ENCODE results near the gene ITGAL. TPM values are rescaled to one million over a fixed set of nuclear protein-coding genes. Genes with fewer than 3 reads are reported as not detected.
A peak's percentile ranks its signal among the peaks of the same experiment; 100 is the strongest.

Gene ITGAL
- total RNA-seq, 1 experiment from 2014 or later = not detected

- TSS peak; percentile 60 for BruUV-seq (replicated peaks)
- peak overlapping the region; percentile 75 for H3K27ac Mint-ChIP-seq (ENCODE audit: unreplicated experiment)
- H3K36me3 Mint-ChIP-seq (ENCODE audit: insufficient read depth, unreplicated experiment) = peaks cover 43% of the 10 kb centered on the region
- H3K27me3 Mint-ChIP-seq (ENCODE audit: unreplicated experiment) = no peaks in the 10 kb centered on the region
- intact Hi-C loops (cut with micrococcal nuclease; ENCODE audit: unreplicated experiment) = loop anchor here (5.0 kb wide), 1 partner anchor 78 kb away; the partner anchor contains the start of gene SEPHS2
- no peak for DNase-seq
- H3K4me1 Mint-ChIP-seq (ENCODE audit: low read depth, unreplicated experiment) = peaks cover 30% of the 10 kb centered on the region
- no peak for TF ChIP-seq CTCF (IDR thresholded peaks at IDR 0.05; ENCODE audit: unreplicated experiment)
- H3K4me3 Mint-ChIP-seq (ENCODE audit: low read depth, unreplicated experiment) = peak overlapping the region; percentile 83
- no peaks in the 10 kb centered on the region for H3K9me3 Mint-ChIP-seq (ENCODE audit: low read depth, unreplicated experiment)
- CTCF ChIA-PET = interaction anchor here (0.6 to 1.2 kb wide), 2 partner anchors 84 to 96 kb away, joined by 3 read pairs; partner anchors contain the start of gene DCTPP1
Observed at GRCh38 chr16:30525844-30526136, 53.2 kb downstream of the ITGAL start.

- intact Hi-C loops (cut with micrococcal nuclease; ENCODE audit: unreplicated experiment) = loop anchor here (5.0 kb wide), 1 partner anchor 79 kb away; the partner anchor contains the start of gene SEPHS2
- DNase-seq = peak; percentile 64
- TF ChIP-seq CTCF (IDR thresholded peaks at IDR 0.05; ENCODE audit: unreplicated experiment) = no peak
- Mint-ChIP-seq H3K27me3 (ENCODE audit: unreplicated experiment) (no peaks in the 10 kb centered on the region), H3K4me3 (ENCODE audit: low read depth, unreplicated experiment) (peak within 1 kb of the TSS; percentile 83), H3K36me3 (ENCODE audit: insufficient read depth, unreplicated experiment) (peaks cover 48% of the 10 kb centered on the region), H3K9me3 (ENCODE audit: low read depth, unreplicated experiment) (no peaks in the 10 kb centered on the region), H3K27ac (ENCODE audit: unreplicated experiment) (peak within 1 kb of the TSS; percentile 76), H3K4me1 (ENCODE audit: low read depth, unreplicated experiment) (peaks cover 30% of the 10 kb centered on the region)
- CTCF ChIA-PET = interaction anchor here (0.6 to 1.2 kb wide), 7 partner anchors 9 to 117 kb away, joined by 3 to 14 read pairs (median 3); partner anchors contain the start of gene DCTPP1
- BruUV-seq (replicated peaks) = no TSS peak
Observed at GRCh38 chr16:30526137-30526822, 53.7 kb downstream of the ITGAL start, which contains the start of gene ZNF768. ZNF768 (minus strand) TSS chr16:30526566; CDS start chr16:30526413, 153 bp downstream.

- Mint-ChIP-seq H3K4me3 (ENCODE audit: low read depth, unreplicated experiment) (peak overlapping the region; percentile 83), H3K27ac (ENCODE audit: unreplicated experiment) (peak overlapping the region; percentile 76), H3K27me3 (ENCODE audit: unreplicated experiment) (no peaks in the 10 kb centered on the region), H3K36me3 (ENCODE audit: insufficient read depth, unreplicated experiment) (peaks cover 56% of the 10 kb centered on the region), H3K4me1 (ENCODE audit: low read depth, unreplicated experiment) (peaks cover 26% of the 10 kb centered on the region), H3K9me3 (ENCODE audit: low read depth, unreplicated experiment) (no peaks in the 10 kb centered on the region)
- peak; percentile 99 for DNase-seq
- TF ChIP-seq CTCF (IDR thresholded peaks at IDR 0.05; ENCODE audit: unreplicated experiment) = peak; percentile 47
- intact Hi-C loops (cut with micrococcal nuclease; ENCODE audit: unreplicated experiment) = loop anchor here (5.0 kb wide), 1 partner anchor 80 kb away; the partner anchor contains the start of gene SEPHS2
- BruUV-seq (replicated peaks) = no TSS peak
- CTCF ChIA-PET = interaction anchor here (0.6 to 1.1 kb wide), 8 partner anchors 8 to 279 kb away, joined by 3 to 14 read pairs (median 4); partner anchors contain the start of gene DCTPP1
Observed at GRCh38 chr16:30526823-30527634, 54.5 kb downstream of the ITGAL start.

DNA sequence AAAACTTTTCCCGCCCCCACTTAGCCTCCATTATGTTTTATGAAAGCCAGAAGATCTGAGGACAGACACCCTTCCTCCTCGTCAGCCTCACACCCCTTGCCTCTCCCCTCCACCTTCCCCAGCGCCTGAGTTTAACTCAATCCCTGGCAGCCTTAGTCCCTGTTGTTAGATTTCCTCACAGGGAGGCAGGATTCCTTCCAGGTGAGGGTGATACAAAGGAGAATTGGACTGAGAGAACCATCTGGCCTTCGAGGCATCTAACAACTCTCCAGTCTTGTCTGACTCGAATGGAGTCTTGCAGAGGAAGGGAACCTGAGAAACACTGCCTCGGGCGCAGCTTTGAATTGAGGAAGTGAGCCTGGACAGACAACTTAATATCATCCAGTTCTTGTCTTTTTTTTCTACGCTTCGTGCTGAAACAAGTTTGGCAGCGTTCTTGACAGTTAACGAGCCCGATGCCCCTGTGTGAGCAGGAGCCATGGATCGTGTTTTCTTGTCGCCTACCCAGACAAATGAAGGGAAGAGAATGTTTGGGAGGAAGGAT is 55.2 kb downstream of the ITGAL start:
- BruUV-seq (replicated peaks) = TSS peak; percentile 87

More for the DNA sequence above, 55.2 kb downstream of the ITGAL start:
- CTCF ChIA-PET = interaction anchor here (0.7 to 1.1 kb wide), 4 partner anchors 71 to 278 kb away, joined by 3 to 14 read pairs (median 4); partner anchors contain the start of gene DCTPP1
- peaks cover 20% of the 10 kb centered on the region for H3K4me1 Mint-ChIP-seq (ENCODE audit: low read depth, unreplicated experiment)
- DNase-seq = no peak
- peak overlapping the region; percentile 76 for H3K27ac Mint-ChIP-seq (ENCODE audit: unreplicated experiment)
- no peak for TF ChIP-seq CTCF (IDR thresholded peaks at IDR 0.05; ENCODE audit: unreplicated experiment)
- no peaks in the 10 kb centered on the region for H3K27me3 Mint-ChIP-seq (ENCODE audit: unreplicated experiment)
- intact Hi-C loops (cut with micrococcal nuclease; ENCODE audit: unreplicated experiment) = loop anchor here (5.0 kb wide), 1 partner anchor 80 kb away; the partner anchor contains the start of gene SEPHS2
- H3K9me3 Mint-ChIP-seq (ENCODE audit: low read depth, unreplicated experiment) = no peaks in the 10 kb centered on the region
- H3K36me3 Mint-ChIP-seq (ENCODE audit: insufficient read depth, unreplicated experiment) = peaks cover 57% of the 10 kb centered on the region
- H3K4me3 Mint-ChIP-seq (ENCODE audit: low read depth, unreplicated experiment) = peak overlapping the region; percentile 83

Data from Calu3 (cell line).